ENCODE results near the gene SIRPA. TPM values are rescaled to one million over a fixed set of nuclear protein-coding genes. Genes with fewer than 3 reads are reported as not detected.

SIRPA gene
- total and polyA plus RNA-seq, 2 of the 8 experiments (the other 6 are each of a cell fraction or from before 2014, with no cell fraction given): 3.9 to 4.3 TPM

GRCh38 chr20:1934721-1935573 lies 39.7 kb downstream of the SIRPA start:
- H3K27ac ChIP-seq (ENCODE audit: low read depth, low read length): no peak overlapping the region; the same call in 1 of the 2 replicates
- no peak overlapping the region for H4K5ac ChIP-seq (ENCODE audit: insufficient read length, low read depth, low read length)
- H3K23ac ChIP-seq (ENCODE audit: insufficient read length): no peak overlapping the region
- no peak overlapping the region for H3K4ac ChIP-seq (replicated peaks; ENCODE audit: insufficient read length, low read depth, low read length)
- POLR2A ChIA-PET (ENCODE audit: partially characterized antibody): interaction anchor here (1.9 kb wide), 1 partner anchor 12 kb away, joined by 5 read pairs; no protein-coding TSS in a partner anchor
- DNase-seq (ENCODE audit: low read depth in 1 of 2, low spot score in 2 of 2) (no peak), FAIRE-seq (no peak)
- 82% methylated on average over 19 of the region's 19 CpGs; no CpG with 5 or more reads in 1 of the 2 experiments for WGBS, 2 experiments (ENCODE audit: extremely low coverage in 1 of 2, insufficient coverage in 1 of 2, insufficient read length in 1 of 2, insufficient replicate concordance in 2 of 2, low coverage in 1 of 2, low lambda C conversion rate in 2 of 2, missing lambda C conversion rate in 1 of 2)
- no peaks in the 10 kb centered on the region for H3K23me2 ChIP-seq (ENCODE audit: low read depth, low read length)
- no peak overlapping the region for H2AK5ac ChIP-seq (ENCODE audit: low read depth, low read length)
- no peaks in the 10 kb centered on the region for H3K4me1 ChIP-seq (replicated peaks in 1 of 4; ENCODE audit: control insufficient read depth in 3 of 4, insufficient read depth in 4 of 4, low read length in 3 of 4)
- no peak overlapping the region for H3K4me2 ChIP-seq (ENCODE audit: insufficient read depth in 1 of 2, low read depth in 2 of 2, low read length in 2 of 2)
- H3K79me1 ChIP-seq (ENCODE audit: low read depth, low read length): no peaks in the 10 kb centered on the region
- no peak overlapping the region for H2BK20ac ChIP-seq (ENCODE audit: low read length)
- CTCF ChIA-PET (ENCODE audit: partially characterized antibody): interaction anchor here (0.9 to 1.5 kb wide), 7 partner anchors 17 to 237 kb away, joined by 3 to 5 read pairs (median 4); no protein-coding TSS in a partner anchor
- no peak overlapping the region for H2BK5ac ChIP-seq (ENCODE audit: low read depth, low read length)
- no peak overlapping the region for H3K56ac ChIP-seq (replicated peaks; ENCODE audit: insufficient read length, low read depth, low read length)
- H2BK15ac ChIP-seq (ENCODE audit: low read length): 0 out of 2 replicates have a peak overlapping the region, but pooled peaks have one; percentile 16
- H2BK120ac ChIP-seq (replicated peaks; ENCODE audit: low read depth, low read length): no peak overlapping the region
- no peak overlapping the region for H3K4me3 ChIP-seq (ENCODE audit: extremely low read depth in 1 of 4, insufficient read depth in 2 of 4, low read depth in 3 of 4, low read length in 4 of 4)
- no peak overlapping the region for H4K91ac ChIP-seq (replicated peaks; ENCODE audit: insufficient read length, low read length)
- H3K9ac ChIP-seq (replicated peaks in 1 of 4; ENCODE audit: extremely low read depth in 1 of 4, low read depth in 3 of 4, low read length in 3 of 4): no peak overlapping the region
- H2BK12ac ChIP-seq (ENCODE audit: low read depth, low read length): 0 out of 2 replicates have a peak overlapping the region, but pooled peaks have one; percentile 17
- H3K14ac ChIP-seq (ENCODE audit: insufficient read length): no peak overlapping the region
- H4K20me1 ChIP-seq (replicated peaks in 1 of 2; ENCODE audit: control insufficient read depth in 1 of 2, insufficient read depth in 2 of 2, low read length in 2 of 2): no peaks in the 10 kb centered on the region
- no peak overlapping the region for H2AFZ ChIP-seq (ENCODE audit: low read length)
- no peaks in the 10 kb centered on the region for H3K79me2 ChIP-seq (ENCODE audit: control insufficient read depth in 1 of 2, insufficient read depth in 2 of 2, low read length in 2 of 2)
- no peaks in the 10 kb centered on the region for H3K27me3 ChIP-seq (replicated peaks in 1 of 4; ENCODE audit: control insufficient read depth in 3 of 4, extremely low read depth in 1 of 4, insufficient read depth in 3 of 4, low read length in 3 of 4)
- no peak overlapping the region for H4K8ac ChIP-seq (ENCODE audit: extremely low read depth, insufficient read depth, low read length)
- H3K18ac ChIP-seq (ENCODE audit: extremely low read depth, low read length): no peak overlapping the region
- H3K36me3 ChIP-seq (ENCODE audit: control insufficient read depth in 2 of 4, insufficient read depth in 4 of 4, low read length in 3 of 4): no peaks in the 10 kb centered on the region
- H3K9me3 ChIP-seq (ENCODE audit: insufficient read depth in 2 of 2, low read depth in 1 of 2, low read length in 1 of 2): no peaks in the 10 kb centered on the region
- TF ChIP-seq KDM1A (IDR thresholded peaks at IDR 0.05; ENCODE audit: borderline replicate concordance, low read length) (no peak), NRF1 (IDR thresholded peaks at IDR 0.05; ENCODE audit: low read depth, low read length) (no peak), POU5F1 (IDR thresholded peaks at IDR 0.05; ENCODE audit: low read depth, low read length) (no peak), SP1 (IDR thresholded peaks at IDR 0.05; ENCODE audit: low read depth, low read length) (no peak), SAP30 (IDR thresholded peaks at IDR 0.05; ENCODE audit: insufficient read depth, insufficient replicate concordance, low read length) (no peak), ATF3 (IDR thresholded peaks at IDR 0.05; ENCODE audit: insufficient read depth, low read depth, low read length) (no peak), YY1 (IDR thresholded peaks at IDR 0.05; ENCODE audit: low read depth, low read length) (no peak), JUND (IDR thresholded peaks at IDR 0.05; ENCODE audit: low read length) (no peak), ZNF274 (IDR thresholded peaks at IDR 0.05; ENCODE audit: borderline replicate concordance, extremely low read depth, low read length) (no peak), RNF2 (IDR thresholded peaks at IDR 0.05; ENCODE audit: borderline replicate concordance, low read depth, low read length, missing control alignments, poor library complexity, severe bottlenecking) (no peak), RBBP5 (IDR thresholded peaks at IDR 0.05; ENCODE audit: borderline replicate concordance, low read depth, low read length) (no peak)
